ENCODE measurements around the gene FAM200C. TPM values are rescaled to one million over a fixed set of nuclear protein-coding genes. Genes with fewer than 3 reads are reported as not detected.

Gene FAM200C
- total and polyA plus RNA-seq, 2 donors (not counting 1 experiment from before 2014, with no cell fraction given) = 0.28 to 1.3 TPM

GRCh38 chr5:160357394-160357793 is 42.5 kb downstream of the FAM200C start:
- no peaks in the 10 kb centered on the region for H3K9me3 Mint-ChIP-seq (ENCODE audit: insufficient read depth)
- H3K27ac ChIP-seq (ENCODE audit: low read length in 2 of 2) = no peak overlapping the region
- H3K9me3 ChIP-seq (ENCODE audit: control extremely low read depth in 1 of 3, control insufficient read depth in 2 of 3, insufficient read depth in 1 of 3, low read length in 2 of 3) = no peaks in the 10 kb centered on the region
- H4K20me1 ChIP-seq (ENCODE audit: control insufficient read depth, insufficient read depth, low read length, poor library complexity, severe bottlenecking) = no peaks in the 10 kb centered on the region
- H3K27ac Mint-ChIP-seq = no peak overlapping the region
- POLR2A ChIA-PET = no interaction called here
- peaks cover 21% of the 10 kb centered on the region for H3K27me3 Mint-ChIP-seq
- CTCF ChIA-PET = interaction anchor here (0.5 to 1.6 kb wide), 2 partner anchors 12 to 39 kb away, joined by 3 read pairs; no protein-coding TSS in a partner anchor
- H3K4me3 Mint-ChIP-seq = no peak overlapping the region
- H3K4me1 Mint-ChIP-seq = no peaks in the 10 kb centered on the region
- 89% methylated on average over 6 of the region's 7 CpGs for WGBS (ENCODE audit: insufficient coverage)
- no peak overlapping the region for H3K9ac ChIP-seq (ENCODE audit: low read length)
- TF ChIP-seq CTCF (IDR thresholded peaks at IDR 0.05) = no peak
- no peak for TF ChIP-seq EZH2 (IDR thresholded peaks at IDR 0.05; ENCODE audit: borderline replicate concordance, insufficient read depth, low read depth, low read length, poor library complexity, severe bottlenecking)
- H3K4me1 ChIP-seq (ENCODE audit: control insufficient read depth in 2 of 2, insufficient read depth in 2 of 2, low read length in 2 of 2) = no peaks in the 10 kb centered on the region
- no peak overlapping the region for H3K4me2 ChIP-seq (replicated peaks; ENCODE audit: low read depth, low read length, poor library complexity, severe bottlenecking)
- H3K27me3 ChIP-seq (replicated peaks in 1 of 4; ENCODE audit: control extremely low read depth in 1 of 4, control insufficient read depth in 3 of 4, insufficient read depth in 4 of 4, low read length in 3 of 4) = no peaks in the 10 kb centered on the region
- no peak for ATAC-seq (ENCODE audit: low read depth)
- H3K79me2 ChIP-seq (ENCODE audit: control insufficient read depth, insufficient read depth, low read length) = no peaks in the 10 kb centered on the region
- H2AFZ ChIP-seq (ENCODE audit: insufficient read depth, low read depth, low read length, poor library complexity, severe bottlenecking) = no peak overlapping the region
- no peak overlapping the region for H3K4me3 ChIP-seq (ENCODE audit: control extremely low read depth in 1 of 5, extremely low read depth in 1 of 5, insufficient read depth in 1 of 5, low read depth in 2 of 5, low read length in 4 of 5)
- no peak for DNase-seq
- intact Hi-C loops (cut with micrococcal nuclease) = no loop called here
- no peaks in the 10 kb centered on the region for H3K36me3 ChIP-seq (replicated peaks in 1 of 2; ENCODE audit: control extremely low read depth in 1 of 2, control insufficient read depth in 1 of 2, extremely low read depth in 1 of 2, insufficient read depth in 2 of 2, low read length in 1 of 2)

GRCh38 chr5:160356550-160357347 is 43.1 kb downstream of the FAM200C start:
- Histone ChIP-seq H3K27me3 (replicated peaks in 1 of 4; ENCODE audit: control extremely low read depth in 1 of 4, control insufficient read depth in 3 of 4, insufficient read depth in 4 of 4, low read length in 3 of 4) (no peaks in the 10 kb centered on the region), H2AFZ (ENCODE audit: insufficient read depth, low read depth, low read length, poor library complexity, severe bottlenecking) (no peak overlapping the region), H3K4me3 (ENCODE audit: control extremely low read depth in 1 of 5, extremely low read depth in 1 of 5, insufficient read depth in 1 of 5, low read depth in 2 of 5, low read length in 4 of 5) (no peak overlapping the region), H3K4me1 (ENCODE audit: control insufficient read depth in 2 of 2, insufficient read depth in 2 of 2, low read length in 2 of 2) (no peaks in the 10 kb centered on the region), H4K20me1 (ENCODE audit: control insufficient read depth, insufficient read depth, low read length, poor library complexity, severe bottlenecking) (no peaks in the 10 kb centered on the region), H3K36me3 (replicated peaks in 1 of 2; ENCODE audit: control extremely low read depth in 1 of 2, control insufficient read depth in 1 of 2, extremely low read depth in 1 of 2, insufficient read depth in 2 of 2, low read length in 1 of 2) (no peaks in the 10 kb centered on the region), H3K27ac (ENCODE audit: low read length in 2 of 2) (no peak overlapping the region), H3K4me2 (replicated peaks; ENCODE audit: low read depth, low read length, poor library complexity, severe bottlenecking) (no peak overlapping the region), H3K79me2 (ENCODE audit: control insufficient read depth, insufficient read depth, low read length) (no peaks in the 10 kb centered on the region), H3K9ac (ENCODE audit: low read length) (no peak overlapping the region), H3K9me3 (ENCODE audit: control extremely low read depth in 1 of 3, control insufficient read depth in 2 of 3, insufficient read depth in 1 of 3, low read length in 2 of 3) (no peaks in the 10 kb centered on the region)
- Mint-ChIP-seq H3K27ac (no peak overlapping the region), H3K9me3 (ENCODE audit: insufficient read depth) (no peaks in the 10 kb centered on the region), H3K4me1 (no peaks in the 10 kb centered on the region), H3K27me3 (peaks cover 15% of the 10 kb centered on the region), H3K4me3 (no peak overlapping the region)
- intact Hi-C loops (cut with micrococcal nuclease) = no loop called here
- no peak for TF ChIP-seq EZH2 (IDR thresholded peaks at IDR 0.05; ENCODE audit: borderline replicate concordance, insufficient read depth, low read depth, low read length, poor library complexity, severe bottlenecking)
- no peak for TF ChIP-seq CTCF (IDR thresholded peaks at IDR 0.05)
- CTCF ChIA-PET = interaction anchor here (1.6 kb wide), 1 partner anchor 11 kb away, joined by 3 read pairs; no protein-coding TSS in a partner anchor
- ATAC-seq (ENCODE audit: low read depth) (no peak), DNase-seq (no peak)
- POLR2A ChIA-PET = no interaction called here
- 96% methylated on average over 4 of the region's 7 CpGs for WGBS (ENCODE audit: insufficient coverage)

Measured in B cell (primary cell).